Endodermal cell (in vitro differentiated cells): ENCODE results near the gene TULP1. TPM values are rescaled to one million over a fixed set of nuclear protein-coding genes. Genes with fewer than 3 reads are reported as not detected.

ENCODE experiments used
- DNase-seq: peaks from one replicate; pipeline ENCODE4 v3.0.0-alpha.2; 2017
- H3K27ac ChIP-seq: 2 replicates; pipeline ENCODE4 v1.5.1; 2013; ENCODE audit warnings: mild to moderate bottlenecking, low read depth, low read length, moderate library complexity
- H3K27me3 ChIP-seq: 2 replicates; pipeline ENCODE4 v1.6.1; 2013; ENCODE audit warnings: mild to moderate bottlenecking, low read length, moderate library complexity; ENCODE audit not compliant: insufficient read depth, control insufficient read depth, poor library complexity, severe bottlenecking
- H3K36me3 ChIP-seq: 2 replicates; pipeline ENCODE4 v1.7.0; 2013; ENCODE audit warnings: mild to moderate bottlenecking, low read length, moderate library complexity; ENCODE audit not compliant: control insufficient read depth, insufficient read depth
- H3K4me1 ChIP-seq: one replicate; pipeline ENCODE4 v1.7.0; 2013; ENCODE audit warnings: low read length; ENCODE audit not compliant: control insufficient read depth, insufficient read depth
- H3K4me3 ChIP-seq: 2 replicates; pipeline ENCODE4 v1.5.1; 2013; ENCODE audit warnings: mild to moderate bottlenecking, low read length, moderate library complexity
- H3K9ac ChIP-seq: 2 replicates; pipeline ENCODE4 v1.6.1; 2013; ENCODE audit warnings: mild to moderate bottlenecking, low read length, moderate library complexity; ENCODE audit not compliant: poor library complexity, severe bottlenecking; ENCODE audit errors: extremely low read depth
- H3K9me3 ChIP-seq: 2 replicates; pipeline ENCODE4 v1.6.1; 2013; ENCODE audit warnings: mild to moderate bottlenecking, low read length, moderate library complexity; ENCODE audit not compliant: control insufficient read depth
- H3K27ac Mint-ChIP-seq: 2 replicates; pipeline ENCODE4 v1.8.0; 2020; ENCODE audit warnings: mixed read lengths
- H3K27me3 Mint-ChIP-seq: 2 replicates; pipeline ENCODE4 v1.8.0; 2021; ENCODE audit warnings: mild to moderate bottlenecking, mixed read lengths; ENCODE audit not compliant: insufficient read depth
- H3K36me3 Mint-ChIP-seq: 2 replicates; pipeline ENCODE4 v1.8.0; 2020; ENCODE audit warnings: low read depth, mixed read lengths
- H3K4me1 Mint-ChIP-seq: 2 replicates; pipeline ENCODE4 v1.8.0; 2020; ENCODE audit warnings: mixed read lengths
- H3K4me3 Mint-ChIP-seq: 2 replicates; pipeline ENCODE4 v1.8.0; 2020; ENCODE audit warnings: mild to moderate bottlenecking, moderate library complexity, mixed read lengths
- H3K9me3 Mint-ChIP-seq: 2 replicates; pipeline ENCODE4 v1.8.0; 2020; ENCODE audit warnings: mild to moderate bottlenecking, mixed read lengths
- WGBS, 2 experiments: methylation state at CpG; one replicate each; pipeline versions ENCODE4 v1.1.5 to v1.1.7; 2013; ENCODE audit warnings: missing lambda C conversion rate in 2 of 2, mixed read lengths in 1 of 2; ENCODE audit not compliant: insufficient coverage in 1 of 2, insufficient read length in 1 of 2; 5-methylcytosine and 5-hydroxymethylcytosine counted together
- total RNA-seq, 2 donors: library from RNA; stranded (reverse); fragmentation: NEBNext Ultra II Directional in 1 of 2; extraction: Animal tissue kit (Norgen Biotek cat#: 25700) in 1 of 2; gene quantifications; 2 replicates in 1 of 2; 3 replicates in 1 of 2; pipeline ENCODE4 v1.2.1, GENCODE V29; 2021
- TF ChIP-seq, protein P1 (sequence below): fragments of 200-600 bp; sonication (generic); conservative IDR thresholded peaks from 2 replicates; pipeline ENCODE4 v1.5.0; 2021; ENCODE audit warnings: antibody characterized with exemption, mild to moderate bottlenecking

Gene TULP1
- total RNA-seq, 2 donors from 2014 or later: 0.29 to 4.0 TPM

- DNase-seq: no peak
- no peaks in the 10 kb centered on the region for H3K4me1 Mint-ChIP-seq
- H3K36me3 ChIP-seq: no peaks in the 10 kb centered on the region
- peaks cover 5% of the 10 kb centered on the region for H3K9me3 Mint-ChIP-seq
- H3K27ac ChIP-seq: no peak overlapping the region
- 91 to 98% methylated on average over 5 to 6 of the region's 6 CpGs for WGBS, 2 experiments
- no peak overlapping the region for H3K27ac Mint-ChIP-seq
- no peaks in the 10 kb centered on the region for H3K4me1 ChIP-seq
- no peak overlapping the region for H3K4me3 ChIP-seq
- H3K27me3 Mint-ChIP-seq: no peaks in the 10 kb centered on the region
- H3K9me3 ChIP-seq: no peaks in the 10 kb centered on the region
- TF ChIP-seq, protein P1, sequence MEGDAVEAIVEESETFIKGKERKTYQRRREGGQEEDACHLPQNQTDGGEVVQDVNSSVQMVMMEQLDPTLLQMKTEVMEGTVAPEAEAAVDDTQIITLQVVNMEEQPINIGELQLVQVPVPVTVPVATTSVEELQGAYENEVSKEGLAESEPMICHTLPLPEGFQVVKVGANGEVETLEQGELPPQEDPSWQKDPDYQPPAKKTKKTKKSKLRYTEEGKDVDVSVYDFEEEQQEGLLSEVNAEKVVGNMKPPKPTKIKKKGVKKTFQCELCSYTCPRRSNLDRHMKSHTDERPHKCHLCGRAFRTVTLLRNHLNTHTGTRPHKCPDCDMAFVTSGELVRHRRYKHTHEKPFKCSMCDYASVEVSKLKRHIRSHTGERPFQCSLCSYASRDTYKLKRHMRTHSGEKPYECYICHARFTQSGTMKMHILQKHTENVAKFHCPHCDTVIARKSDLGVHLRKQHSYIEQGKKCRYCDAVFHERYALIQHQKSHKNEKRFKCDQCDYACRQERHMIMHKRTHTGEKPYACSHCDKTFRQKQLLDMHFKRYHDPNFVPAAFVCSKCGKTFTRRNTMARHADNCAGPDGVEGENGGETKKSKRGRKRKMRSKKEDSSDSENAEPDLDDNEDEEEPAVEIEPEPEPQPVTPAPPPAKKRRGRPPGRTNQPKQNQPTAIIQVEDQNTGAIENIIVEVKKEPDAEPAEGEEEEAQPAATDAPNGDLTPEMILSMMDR: no peak
- no peaks in the 10 kb centered on the region for H3K36me3 Mint-ChIP-seq
- H3K4me3 Mint-ChIP-seq: no peak overlapping the region
- no peak overlapping the region for H3K9ac ChIP-seq
- H3K27me3 ChIP-seq: no peaks in the 10 kb centered on the region
Measured at GRCh38 chr6:35553315-35553714, 40.6 kb upstream of the TULP1 start.

GRCh38 chr6:35552285-35552917 lies 39.7 kb upstream of the TULP1 start:
- H3K27ac ChIP-seq: no peak overlapping the region
- Mint-ChIP-seq H3K4me1 (no peaks in the 10 kb centered on the region), H3K27me3 (no peaks in the 10 kb centered on the region), H3K9me3 (peaks cover 5% of the 10 kb centered on the region), H3K27ac (no peak overlapping the region), H3K36me3 (no peaks in the 10 kb centered on the region), H3K4me3 (no peak overlapping the region)
- no peaks in the 10 kb centered on the region for H3K9me3 ChIP-seq
- no peak overlapping the region for H3K9ac ChIP-seq
- no peaks in the 10 kb centered on the region for H3K36me3 ChIP-seq
- no peak overlapping the region for H3K4me3 ChIP-seq
- 74 to 75% methylated on average over 4 to 5 of the region's 5 CpGs for WGBS, 2 experiments
- no peaks in the 10 kb centered on the region for H3K27me3 ChIP-seq
- peak; percentile 90 for DNase-seq
- TF ChIP-seq, protein P1: peak; percentile 97
- no peaks in the 10 kb centered on the region for H3K4me1 ChIP-seq

- DNase-seq: no peak
- no peaks in the 10 kb centered on the region for H3K9me3 ChIP-seq
- no peak overlapping the region for H3K4me3 ChIP-seq
- Mint-ChIP-seq H3K36me3 (no peaks in the 10 kb centered on the region), H3K4me3 (no peak overlapping the region), H3K9me3 (peaks cover 5% of the 10 kb centered on the region), H3K27me3 (no peaks in the 10 kb centered on the region), H3K4me1 (peaks cover under 1% of the 10 kb centered on the region), H3K27ac (no peak overlapping the region)
- H3K9ac ChIP-seq: no peak overlapping the region
- TF ChIP-seq, protein P1: no peak
- H3K27ac ChIP-seq: no peak overlapping the region
- no peaks in the 10 kb centered on the region for H3K27me3 ChIP-seq
- H3K4me1 ChIP-seq: no peaks in the 10 kb centered on the region
- no CpG with 5 or more reads among the region's 1 CpG for WGBS, 2 experiments
- H3K36me3 ChIP-seq: no peaks in the 10 kb centered on the region
Measured at GRCh38 chr6:35550437-35550836, 37.7 kb upstream of the TULP1 start.
